ENCODE results near the gene GRM1. TPM values are rescaled to one million over a fixed set of nuclear protein-coding genes. Genes with fewer than 3 reads are reported as not detected.

GRM1 gene
- total RNA-seq, 1 donor from 2014 or later, result not detected

GRCh38 chr6:146484411-146484810 lies 455.5 kb downstream of the GRM1 start:
- DNase-seq, result no peak

Other genes starting within 250 kb of the GRM1 start
- gene FBXO30, start 214.3 kb upstream of the GRM1 start, total RNA-seq, result 14.8 and 18.5 TPM in 2 replicates
- 15.5 and 16.8 TPM in 2 replicates for gene SHPRH, start 64.7 kb upstream of the GRM1 start, total RNA-seq